H9 (cell line): ENCODE measurements around the gene TRIM2. TPM values are rescaled to one million over a fixed set of nuclear protein-coding genes. Genes with fewer than 3 reads are reported as not detected.

ENCODE experiments used
- DNase-seq: peaks from one replicate; pipeline ENCODE4 v3.0.0-alpha.2; 2017
- H2AFZ ChIP-seq: one replicate; pipeline ENCODE4 v1.6.1; 2013; ENCODE audit warnings: mild to moderate bottlenecking, low read length, control low read depth, moderate library complexity
- H2AK5ac ChIP-seq: 2 replicates; pipeline ENCODE4 v1.6.1; 2013; ENCODE audit warnings: low read length, control low read depth, mixed read lengths; ENCODE audit not compliant: insufficient read length
- H2BK120ac ChIP-seq: one replicate; pipeline ENCODE4 v1.6.1; 2013; ENCODE audit warnings: low read depth, mild to moderate bottlenecking, low read length, control low read depth, inconsistent platforms; ENCODE audit not compliant: poor library complexity, severe bottlenecking
- H2BK12ac ChIP-seq: 2 replicates; pipeline ENCODE4 v1.6.1; 2013; ENCODE audit warnings: low read length, control low read depth, mixed read lengths, low read depth; ENCODE audit not compliant: insufficient read length
- H2BK15ac ChIP-seq: 2 replicates; pipeline ENCODE4 v1.6.1; 2013; ENCODE audit warnings: low read depth, low read length, control low read depth
- H2BK20ac ChIP-seq: one replicate; pipeline ENCODE4 v1.6.1; 2013; ENCODE audit warnings: low read depth, mild to moderate bottlenecking, low read length, control low read depth, inconsistent platforms; ENCODE audit not compliant: poor library complexity, severe bottlenecking
- H2BK5ac ChIP-seq: 2 replicates; pipeline ENCODE4 v1.6.1; 2013; ENCODE audit warnings: low read length, control low read depth, mixed read lengths; ENCODE audit not compliant: insufficient read length
- H3K14ac ChIP-seq: 2 replicates; pipeline ENCODE4 v1.6.1; 2013; ENCODE audit warnings: low read length, control low read depth; ENCODE audit not compliant: insufficient read depth
- H3K18ac ChIP-seq: 2 replicates; pipeline ENCODE4 v1.6.1; 2013; ENCODE audit warnings: low read depth, mild to moderate bottlenecking, mixed read lengths, low read length, control low read depth; ENCODE audit not compliant: insufficient read length
- H3K23ac ChIP-seq: 2 replicates; pipeline ENCODE4 v1.6.1; 2013; ENCODE audit warnings: low read length, control low read depth, mixed read lengths, low read depth; ENCODE audit not compliant: insufficient read length
- H3K23me2 ChIP-seq: 2 replicates; pipeline ENCODE4 v1.6.1; 2013; ENCODE audit warnings: low read depth, mild to moderate bottlenecking, mixed read lengths, low read length, control low read depth; ENCODE audit not compliant: insufficient read length, poor library complexity, severe bottlenecking
- H3K27ac ChIP-seq: 2 replicates; pipeline ENCODE4 v1.5.1; 2013; ENCODE audit warnings: low read length, control low read depth, mixed read lengths, low read depth; ENCODE audit not compliant: insufficient read length
- H3K27me3 ChIP-seq: 2 replicates; pipeline ENCODE4 v1.6.1; 2013; ENCODE audit warnings: low read length, control low read depth, inconsistent platforms; ENCODE audit not compliant: insufficient read depth
- H3K4ac ChIP-seq: 2 replicates; pipeline ENCODE4 v1.6.1; 2013; ENCODE audit warnings: low read depth, mild to moderate bottlenecking, control low read depth, inconsistent platforms, low read length, moderate library complexity
- H3K4me1 ChIP-seq: 2 replicates; pipeline ENCODE4 v1.6.1; 2013; ENCODE audit warnings: low read length, control low read depth, inconsistent platforms; ENCODE audit not compliant: insufficient read depth
- H3K4me2 ChIP-seq: 2 replicates; pipeline ENCODE4 v1.6.1; 2013; ENCODE audit warnings: low read length, control low read depth, mixed read lengths; ENCODE audit not compliant: insufficient read length, insufficient read depth
- H3K56ac ChIP-seq: 2 replicates; pipeline ENCODE4 v1.6.1; 2013; ENCODE audit warnings: low read depth, mild to moderate bottlenecking, mixed read lengths, low read length, control low read depth; ENCODE audit not compliant: insufficient read length
- H3K79me1 ChIP-seq: 2 replicates; pipeline ENCODE4 v1.6.1; 2013; ENCODE audit warnings: low read depth, mild to moderate bottlenecking, moderate library complexity, low read length, control low read depth, inconsistent platforms; ENCODE audit not compliant: insufficient read depth, poor library complexity, severe bottlenecking
- H3K79me2 ChIP-seq: 2 replicates; pipeline ENCODE4 v1.6.1; 2013; ENCODE audit warnings: low read length, control low read depth, inconsistent platforms; ENCODE audit not compliant: insufficient read depth
- H3K9ac ChIP-seq: 2 replicates; pipeline ENCODE4 v1.6.1; 2013; ENCODE audit warnings: low read length, control low read depth, mixed read lengths; ENCODE audit not compliant: insufficient read length; ENCODE audit errors: extremely low read depth
- H3K9me3 ChIP-seq: one replicate; pipeline ENCODE4 v1.6.1; 2013; ENCODE audit warnings: low read depth, low read length, inconsistent platforms; ENCODE audit not compliant: control insufficient read depth
- H3T11ph ChIP-seq: one replicate; pipeline ENCODE4 v1.6.1; 2013; ENCODE audit warnings: mild to moderate bottlenecking, low read length, control low read depth, inconsistent platforms
- H4K20me1 ChIP-seq: one replicate; pipeline ENCODE4 v1.6.1; 2013; ENCODE audit not compliant: control insufficient read depth, insufficient read length, insufficient read depth
- H4K5ac ChIP-seq: 2 replicates; pipeline ENCODE4 v1.6.1; 2013; ENCODE audit warnings: low read depth, mild to moderate bottlenecking, mixed read lengths, low read length, control low read depth; ENCODE audit not compliant: insufficient read length
- H4K8ac ChIP-seq: replicated peaks from 2 replicates; pipeline ENCODE4 v1.6.1; 2013; ENCODE audit warnings: low read length, control low read depth, mixed read lengths, low read depth; ENCODE audit not compliant: insufficient read length
- H4K91ac ChIP-seq: 2 replicates; pipeline ENCODE4 v1.6.1; 2013; ENCODE audit warnings: low read depth, mild to moderate bottlenecking, moderate library complexity, mixed read lengths, low read length, control low read depth; ENCODE audit not compliant: insufficient read length
- H3K27ac Mint-ChIP-seq, 3 experiments: 2 replicates in 2 of 3; 3 replicates in 1 of 3; pipeline ENCODE4 v1.8.0; 2020 to 2021; ENCODE audit warnings: mixed read lengths in 3 of 3, mild to moderate bottlenecking in 1 of 3, moderate library complexity in 1 of 3
- H3K27me3 Mint-ChIP-seq: 2 replicates; pipeline ENCODE4 v1.8.0; 2021; ENCODE audit warnings: low read depth, mild to moderate bottlenecking, moderate library complexity, mixed read lengths
- H3K36me3 Mint-ChIP-seq, 3 experiments: 2 replicates in 2 of 3; 3 replicates in 1 of 3; pipeline ENCODE4 v1.8.0; 2020 to 2021; ENCODE audit warnings: low read depth in 3 of 3, mixed read lengths in 3 of 3; ENCODE audit not compliant: insufficient read depth in 1 of 3
- H3K4me1 Mint-ChIP-seq, 2 experiments: 2 replicates each; pipeline ENCODE4 v1.8.0; 2020; ENCODE audit warnings: mixed read lengths in 2 of 2
- H3K4me3 Mint-ChIP-seq, 2 experiments: 2 replicates in 1 of 2; 3 replicates in 1 of 2; pipeline ENCODE4 v1.8.0; 2020 to 2021; ENCODE audit warnings: mild to moderate bottlenecking in 2 of 2, mixed read lengths in 2 of 2, moderate library complexity in 1 of 2
- H3K9me3 Mint-ChIP-seq, 2 experiments: 2 replicates in 1 of 2; 3 replicates in 1 of 2; pipeline ENCODE4 v1.8.0; 2020; ENCODE audit warnings: mild to moderate bottlenecking in 2 of 2, mixed read lengths in 2 of 2, moderate library complexity in 1 of 2
- CTCF ChIP-seq: fragments of 200-600 bp; sonication (generic); conservative IDR thresholded peaks from 3 replicates; pipeline ENCODE4 v1.8.0; 2021; ENCODE audit warnings: antibody characterized with exemption, mild to moderate bottlenecking
- WGBS: extraction: QIAGEN DNeasy Blood & Tissue Kit; methylation state at CpG from one replicate; pipeline ENCODE4 v1.1.7; 2013; ENCODE audit warnings: missing lambda C conversion rate, low lambda C conversion rate, mixed read lengths; ENCODE audit not compliant: insufficient read length; ENCODE audit errors: extremely low coverage; 5-methylcytosine and 5-hydroxymethylcytosine counted together
- total RNA-seq: library from RNA; stranded (reverse); gene quantifications from 2 replicates; pipeline ENCODE4 v1.2.1, GENCODE V29; 2021

Gene TRIM2
- total RNA-seq, 1 experiment from 2014 or later: 28.9 TPM

GRCh38 chr4:153183146-153183545 lies 21.1 kb upstream of the TRIM2 start:
- no peak overlapping the region for H3K27ac ChIP-seq

More at GRCh38 chr4:153183146-153183545, 21.1 kb upstream of the TRIM2 start:
- Histone ChIP-seq H3K23ac (no peak overlapping the region), H3K27me3 (no peaks in the 10 kb centered on the region), H3T11ph (no peak overlapping the region), H2BK20ac (no peak overlapping the region), H3K56ac (no peak overlapping the region), H2BK120ac (no peak overlapping the region), H4K5ac (no peak overlapping the region), H3K4me1 (no peaks in the 10 kb centered on the region), H3K4ac (no peak overlapping the region), H3K18ac (no peak overlapping the region), H4K8ac (no peak overlapping the region), H3K14ac (no peak overlapping the region), H3K79me1 (no peaks in the 10 kb centered on the region), H2AFZ (no peak overlapping the region), H2BK12ac (no peak overlapping the region), H3K9me3 (no peaks in the 10 kb centered on the region), H4K20me1 (no peaks in the 10 kb centered on the region), H3K9ac (no peak overlapping the region), H2BK5ac (no peak overlapping the region), H3K23me2 (no peaks in the 10 kb centered on the region), H4K91ac (no peak overlapping the region), H3K4me2 (no peak overlapping the region), H2AK5ac (no peak overlapping the region), H2BK15ac (no peak overlapping the region), H3K79me2 (no peaks in the 10 kb centered on the region)
- TF ChIP-seq CTCF: no peak
- Mint-ChIP-seq H3K4me3 (no peak overlapping the region), H3K27me3 (peaks cover 2% of the 10 kb centered on the region), H3K36me3 (no peaks in the 10 kb centered on the region), H3K4me1 (peaks cover 24 to 37% of the 10 kb centered on the region in 2 experiments), H3K9me3 (no peaks in the 10 kb centered on the region), H3K27ac (peak overlapping the region in 1 of 3 experiments; percentile 75; a peak in 1 of 7 replicates)
- no peak for DNase-seq
- WGBS: no CpG with 5 or more reads among the region's 4 CpGs
